NCI-H2227 treated with DMSO at 0.1 percent for 48 hours (cell line): ENCODE results near the gene SMIM24.
"Not testable (repeated sequence)": the region's sequence is repeated elsewhere in the genome, so short reads cannot be mapped to it uniquely, and the experiment has no call there.

Experiments used
- DNase-seq: peaks from one replicate; lab custom pipeline; 2025; lab: John Stamatoyannopoulos, UW

Gene SMIM24

GRCh38 chr19:3455960-3456601, 24.2 kb downstream of the SMIM24 start:
- no peak for DNase-seq

GRCh38 chr19:3455393-3455955, 24.9 kb downstream of the SMIM24 start:
- no peak for DNase-seq

GRCh38 chr19:3454656-3455392, 25.5 kb downstream of the SMIM24 start:
- no peak for DNase-seq

- no peak for DNase-seq
Measured at GRCh38 chr19:3453840-3454239, 26.5 kb downstream of the SMIM24 start.

GRCh38 chr19:3452942-3453214, 27.4 kb downstream of the SMIM24 start:
- DNase-seq, result not testable (repeated sequence)

GRCh38 chr19:3452171-3452941, 28.0 kb downstream of the SMIM24 start:
- DNase-seq, result no peak

- DNase-seq, result no peak
Measured at GRCh38 chr19:3451451-3451866, 28.9 kb downstream of the SMIM24 start.

- no peak for DNase-seq
Measured at GRCh38 chr19:3450796-3451411, 29.4 kb downstream of the SMIM24 start.

GRCh38 chr19:3448616-3449334, 31.6 kb downstream of the SMIM24 start:
- no peak for DNase-seq

GRCh38 chr19:3446657-3447056, 33.7 kb downstream of the SMIM24 start:
- not testable (repeated sequence) for DNase-seq

GRCh38 chr19:3444695-3445234, 35.6 kb downstream of the SMIM24 start:
- DNase-seq, result no peak

GRCh38 chr19:3443840-3444694, 36.3 kb downstream of the SMIM24 start:
- DNase-seq, result peak; percentile 85

- DNase-seq, result no peak
Measured at GRCh38 chr19:3442487-3443071, 37.7 kb downstream of the SMIM24 start.

- DNase-seq, result no peak
Measured at GRCh38 chr19:3441986-3442329, 38.4 kb downstream of the SMIM24 start.

GRCh38 chr19:3441089-3441985, 39.0 kb downstream of the SMIM24 start:
- no peak for DNase-seq

- DNase-seq, result no peak
Measured at GRCh38 chr19:3440082-3440481, 40.2 kb downstream of the SMIM24 start.

- peak; percentile 90 for DNase-seq
Measured at GRCh38 chr19:3434630-3435553, 45.4 kb downstream of the SMIM24 start.
